IMR-90 (cell line): ENCODE measurements around the gene TNPO2. TPM values are rescaled to one million over a fixed set of nuclear protein-coding genes. Genes with fewer than 3 reads are reported as not detected.
"Not testable (repeated sequence)": the region's sequence is repeated elsewhere in the genome, so short reads cannot be mapped to it uniquely, and the experiment has no call there.

Experiments used
- ATAC-seq: fragments of 200-7000 bp; cut with Tn5 transposase; 2 replicates; pipeline ENCODE4 v1.9.1; 2020; ENCODE audit warnings: low read depth, mild to moderate bottlenecking, moderate library complexity
- BruUV-seq: library from RNA; stranded (reverse); fragments of 400-500 nt; replicated peaks from 2 replicates; lab custom pipeline; 2021; lab: Mats Ljungman, UMichigan
- CTCF ChIA-PET: fragments of 300-600 bp; formaldehyde crosslinking; extraction: SDS; loops from one replicate; lab custom pipeline; 2021; ENCODE audit warnings: antibody characterized with exemption; lab: Yijun Ruan, JAX
- POLR2A ChIA-PET: fragments of 300-600 bp; sonication (Branson Sonifier 250); formaldehyde crosslinking; loops from one replicate; lab custom pipeline; 2022; ENCODE audit warnings: antibody characterized with exemption; ENCODE audit not compliant: unreplicated experiment; lab: Charles Lee
- DNase-seq: peaks from one replicate; pipeline ENCODE4 v3.0.0; 2013
- H2AFZ ChIP-seq: replicated peaks from 2 replicates; pipeline ENCODE3; 2013; ENCODE audit warnings: low read length, mild to moderate bottlenecking; ENCODE audit not compliant: poor library complexity
- H2AK5ac ChIP-seq: 2 replicates; pipeline ENCODE4 v1.6.1; 2013; ENCODE audit warnings: low read depth, low read length, inconsistent platforms
- H2AK9ac ChIP-seq: replicated peaks from 2 replicates; pipeline ENCODE3; 2013; ENCODE audit warnings: mild to moderate bottlenecking, low read depth, low read length, moderate library complexity; ENCODE audit not compliant: poor library complexity
- H2BK120ac ChIP-seq: 2 replicates; pipeline ENCODE4 v1.6.1; 2013; ENCODE audit warnings: low read depth, low read length, inconsistent platforms
- H2BK15ac ChIP-seq: 3 replicates; pipeline ENCODE4 v1.6.1; 2013; ENCODE audit warnings: low read depth, low read length, inconsistent platforms
- H2BK20ac ChIP-seq: 2 replicates; pipeline ENCODE4 v1.6.1; 2013; ENCODE audit warnings: low read depth, mild to moderate bottlenecking, inconsistent platforms, low read length, moderate library complexity
- H2BK5ac ChIP-seq: 2 replicates; pipeline ENCODE4 v1.6.1; 2013; ENCODE audit warnings: mild to moderate bottlenecking, low read depth, low read length, inconsistent platforms; ENCODE audit not compliant: poor library complexity, severe bottlenecking
- H3K14ac ChIP-seq: replicated peaks from 2 replicates; pipeline ENCODE4 v1.6.1; 2013; ENCODE audit warnings: low read depth, low read length, inconsistent platforms
- H3K18ac ChIP-seq: 2 replicates; pipeline ENCODE4 v1.6.1; 2013; ENCODE audit warnings: low read depth, low read length, control low read depth
- H3K23ac ChIP-seq: 2 replicates; pipeline ENCODE4 v1.6.1; 2013; ENCODE audit warnings: low read depth, low read length, inconsistent platforms
- H3K27ac ChIP-seq: 2 replicates; pipeline ENCODE4 v1.5.1; 2013; ENCODE audit warnings: mild to moderate bottlenecking, control low read depth, low read length; ENCODE audit not compliant: insufficient read depth
- H3K27me3 ChIP-seq: 2 replicates; pipeline ENCODE4 v1.6.1; 2013; ENCODE audit warnings: low read length; ENCODE audit not compliant: control insufficient read depth, insufficient read depth
- H3K36me3 ChIP-seq: 2 replicates; pipeline ENCODE4 v1.6.1; 2013; ENCODE audit warnings: low read length, mixed read lengths; ENCODE audit not compliant: control insufficient read depth, insufficient read depth
- H3K4ac ChIP-seq: 2 replicates; pipeline ENCODE4 v1.6.1; 2013; ENCODE audit warnings: low read depth, low read length, inconsistent platforms
- H3K4me1 ChIP-seq: 2 replicates; pipeline ENCODE4 v1.6.1; 2013; ENCODE audit warnings: low read length, mixed read lengths; ENCODE audit not compliant: control insufficient read depth, insufficient read depth
- H3K4me2 ChIP-seq: 2 replicates; pipeline ENCODE4 v1.6.1; 2013; ENCODE audit warnings: low read depth, mild to moderate bottlenecking, control low read depth, low read length, moderate library complexity
- H3K4me3 ChIP-seq: 2 replicates; pipeline ENCODE4 v1.5.1; 2013; ENCODE audit warnings: low read depth, mild to moderate bottlenecking, control low read depth, low read length, moderate library complexity; ENCODE audit not compliant: insufficient read depth
- H3K56ac ChIP-seq: 2 replicates; pipeline ENCODE4 v1.6.1; 2013; ENCODE audit warnings: low read length, inconsistent platforms; ENCODE audit not compliant: insufficient read depth; ENCODE audit errors: extremely low read depth
- H3K79me1 ChIP-seq, 2 experiments: 2 replicates each; pipeline ENCODE4 v1.6.1; 2013; ENCODE audit warnings: low read length in 2 of 2, inconsistent platforms in 1 of 2, low read depth in 1 of 2
- H3K9ac ChIP-seq: 2 replicates; pipeline ENCODE4 v1.6.1; 2013; ENCODE audit warnings: low read depth, low read length, control low read depth
- H3K9me1 ChIP-seq: 2 replicates; pipeline ENCODE4 v1.6.1; 2013; ENCODE audit warnings: low read length, inconsistent platforms; ENCODE audit not compliant: insufficient read depth
- H3K9me3 ChIP-seq: 2 replicates; pipeline ENCODE4 v1.6.1; 2013; ENCODE audit warnings: low read length; ENCODE audit not compliant: control insufficient read depth, insufficient read depth
- H4K20me1 ChIP-seq: 2 replicates; pipeline ENCODE4 v1.6.1; 2013; ENCODE audit warnings: low read length, inconsistent platforms; ENCODE audit not compliant: insufficient read depth
- H4K5ac ChIP-seq: 2 replicates; pipeline ENCODE4 v1.6.1; 2013; ENCODE audit warnings: mild to moderate bottlenecking, low read depth, low read length, control low read depth
- H4K8ac ChIP-seq, 2 experiments: 2 replicates each; pipeline ENCODE4 v1.6.1; 2013; ENCODE audit warnings: low read depth in 2 of 2, low read length in 2 of 2, control low read depth in 1 of 2, inconsistent platforms in 1 of 2
- H4K91ac ChIP-seq: 2 replicates; pipeline ENCODE4 v1.6.1; 2013; ENCODE audit warnings: low read depth, low read length, inconsistent platforms; ENCODE audit not compliant: insufficient read depth
- WGBS, 2 experiments: methylation state at CpG; one replicate each; pipeline versions ENCODE4 v1.1.5 to v1.1.7; 2013; ENCODE audit warnings: missing lambda C conversion rate in 2 of 2; ENCODE audit not compliant: insufficient read length in 1 of 2; ENCODE audit errors: extremely low coverage in 2 of 2; 5-methylcytosine and 5-hydroxymethylcytosine counted together
- dilution Hi-C: fragments of 300-500 bp; cut with HindIII; formaldehyde crosslinking; loops from one replicate; pipeline ENCODE4 v1.14.3; 2018; ENCODE audit warnings: low sequenced_read_pairs; ENCODE audit not compliant: unreplicated experiment
- in situ Hi-C: fragments of 300-500 bp; cut with MboI; formaldehyde crosslinking; loops from 3 replicates; pipeline ENCODE4 v1.14.3; 2019; ENCODE audit warnings: low sequenced_read_pairs, inconsistent platforms, mixed read lengths
- intact Hi-C: fragments of 100-400 bp; cut with micrococcal nuclease; formaldehyde crosslinking; loops from 2 replicates; pipeline ENCODE4 v1.10.0; 2022
- polyA plus RNA-seq, 3 experiments: library from polyadenylated mRNA; depleted of rRNA; stranded (reverse); fragments of >200 nt; gene quantifications; 2 replicates each; pipeline ENCODE4 v1.2.3, GENCODE V29; 2012; ENCODE audit warnings: low replicate concordance in 1 of 3
- total RNA-seq: library from RNA; depleted of rRNA; stranded (reverse); fragments of >200 nt; gene quantifications from 2 replicates; pipeline ENCODE4 v1.2.3, GENCODE V29; 2012

TNPO2 gene
- total and polyA plus RNA-seq, 2 of the 4 experiments (the other 2 are of a cell fraction) = 36.0 to 77.2 TPM

DNA sequence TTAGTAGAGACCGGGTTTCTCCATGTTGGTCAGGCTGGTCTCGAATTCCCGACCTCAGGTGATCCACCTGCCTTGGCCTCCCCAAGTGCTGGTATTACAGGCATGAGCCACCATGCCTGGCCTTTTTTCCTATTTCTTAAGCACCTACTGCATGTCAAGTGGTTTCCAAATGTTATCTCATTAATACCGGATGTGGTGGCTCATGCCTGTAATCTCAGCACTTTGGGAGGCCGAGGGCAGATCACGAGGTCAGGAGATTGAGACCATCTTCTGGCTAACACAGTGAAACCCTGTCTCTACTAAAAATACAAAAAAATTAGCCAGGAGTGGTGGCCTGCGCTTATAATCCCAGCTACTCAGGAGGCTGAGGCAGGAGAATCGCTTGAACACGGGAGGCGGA, 1.9 kb upstream of the TNPO2 start:
- 97% methylated on average over 6 of the region's 10 CpGs; no CpG with 5 or more reads in 1 of the 2 experiments for WGBS, 2 experiments
- CTCF ChIA-PET, ATAC-seq: not testable (repeated sequence)

More for the DNA sequence above, 1.9 kb upstream of the TNPO2 start:
- H2BK120ac ChIP-seq, dilution Hi-C loops, H3K9me3 ChIP-seq, H3K23ac ChIP-seq, H3K4me1 ChIP-seq, H2AK5ac ChIP-seq, H3K4me3 ChIP-seq, H2BK15ac ChIP-seq, in situ Hi-C loops, H3K27ac ChIP-seq, H4K8ac ChIP-seq, H2AFZ ChIP-seq, H3K9me1 ChIP-seq, H3K56ac ChIP-seq, intact Hi-C loops, H3K18ac ChIP-seq, H2BK5ac ChIP-seq, BruUV-seq, H3K4me2 ChIP-seq, H4K91ac ChIP-seq, H3K14ac ChIP-seq, DNase-seq, H3K9ac ChIP-seq, H4K20me1 ChIP-seq, H3K4ac ChIP-seq, H4K5ac ChIP-seq, H3K27me3 ChIP-seq, H2BK20ac ChIP-seq, H2AK9ac ChIP-seq: not testable (repeated sequence)
- Histone ChIP-seq H3K36me3 (peaks cover 23% of the 10 kb centered on the region), H3K79me1 (peaks cover 12 to 43% of the 10 kb centered on the region in 2 experiments; a peak in 3 of 4 replicates)
- POLR2A ChIA-PET = interaction anchor here (0.7 kb wide), 1 partner anchor 32 kb away, joined by 16 read pairs; no protein-coding TSS in a partner anchor
